Neural progenitor cell (in vitro differentiated cells): ENCODE measurements around the gene ACTC1. TPM values are rescaled to one million over a fixed set of nuclear protein-coding genes. Genes with fewer than 3 reads are reported as not detected.

Experiments
- DNase-seq: peaks from one replicate; pipeline ENCODE4 v3.0.0-alpha.2; 2016; ENCODE audit warnings: low spot score
- H2AFZ ChIP-seq: fragments of 200-600 bp; sonication (generic); replicated peaks from 2 replicates; pipeline ENCODE4 v1.6.1; 2016; ENCODE audit warnings: antibody characterized with exemption
- H3F3A ChIP-seq: fragments of 200-600 bp; sonication (generic); 2 replicates; pipeline ENCODE4 v1.6.1; 2016; ENCODE audit warnings: antibody characterized with exemption, low read depth
- H3K27ac ChIP-seq: fragments of 200-600 bp; sonication (generic); 2 replicates; pipeline ENCODE4 v1.5.1; 2016; ENCODE audit warnings: mild to moderate bottlenecking
- H3K27me3 ChIP-seq: fragments of 200-600 bp; sonication (generic); 2 replicates; pipeline ENCODE4 v1.6.1; 2016; ENCODE audit warnings: mild to moderate bottlenecking, moderate library complexity
- H3K36me3 ChIP-seq: fragments of 200-600 bp; sonication (generic); 2 replicates; pipeline ENCODE4 v1.5.1; 2016
- H3K4me1 ChIP-seq: fragments of 200-600 bp; sonication (generic); 2 replicates; pipeline ENCODE4 v1.6.1; 2016; ENCODE audit warnings: mixed run types
- H3K4me2 ChIP-seq: fragments of 200-600 bp; sonication (generic); 2 replicates; pipeline ENCODE4 v1.6.1; 2016
- H3K4me3 ChIP-seq: fragments of 200-600 bp; sonication (generic); 2 replicates; pipeline ENCODE4 v1.5.1; 2016
- H3K79me2 ChIP-seq: fragments of 200-600 bp; sonication (generic); 2 replicates; pipeline ENCODE4 v1.6.1; 2016; ENCODE audit warnings: low read depth
- H3K9ac ChIP-seq: fragments of 200-600 bp; sonication (generic); 2 replicates; pipeline ENCODE4 v1.6.1; 2016
- H3K9me3 ChIP-seq: fragments of 200-600 bp; sonication (generic); 2 replicates; pipeline ENCODE4 v1.5.1; 2016; ENCODE audit warnings: low read depth
- H4K20me1 ChIP-seq: fragments of 200-600 bp; sonication (generic); 2 replicates; pipeline ENCODE4 v1.6.1; 2016; ENCODE audit warnings: low read depth
- H3K27ac Mint-ChIP-seq: 3 replicates; pipeline ENCODE4 v1.8.0; 2021; ENCODE audit warnings: mixed read lengths
- H3K27me3 Mint-ChIP-seq: 2 replicates; pipeline ENCODE4 v1.8.0; 2022; ENCODE audit warnings: low read depth, mild to moderate bottlenecking, inconsistent platforms, moderate library complexity, mixed read lengths; ENCODE audit not compliant: insufficient read depth
- H3K36me3 Mint-ChIP-seq: 3 replicates; pipeline ENCODE4 v1.8.0; 2021; ENCODE audit warnings: mixed read lengths
- H3K4me1 Mint-ChIP-seq: 3 replicates; pipeline ENCODE4 v1.8.0; 2021; ENCODE audit warnings: mixed read lengths
- H3K4me3 Mint-ChIP-seq: 3 replicates; pipeline ENCODE4 v1.8.0; 2021; ENCODE audit warnings: mild to moderate bottlenecking, moderate library complexity, mixed read lengths
- H3K9me3 Mint-ChIP-seq: 3 replicates; pipeline ENCODE4 v1.8.0; 2020; ENCODE audit warnings: mixed read lengths
- CTCF ChIP-seq: fragments of 200-600 bp; sonication (generic); IDR thresholded peaks from 2 replicates; pipeline ENCODE4 v1.5.1; 2017; ENCODE audit warnings: antibody characterized with exemption, mild to moderate bottlenecking
- EZH2 ChIP-seq: fragments of 200-600 bp; sonication (generic); IDR thresholded peaks from 2 replicates; pipeline ENCODE4 v1.6.1; 2017; ENCODE audit warnings: antibody characterized with exemption, mild to moderate bottlenecking, moderate library complexity
- EZH2phosphoT487 ChIP-seq: fragments of 200-600 bp; sonication (generic); IDR thresholded peaks from 2 replicates; pipeline ENCODE4 v1.6.1; 2017; ENCODE audit warnings: antibody characterized with exemption
- total RNA-seq: library from RNA; depleted of rRNA; stranded (reverse); fragments of >200 nt; gene quantifications from 2 replicates; pipeline ENCODE4 v1.2.3, GENCODE V29; 2015; ENCODE audit warnings: low replicate concordance

The ACTC1 gene
- total RNA-seq, result 3.8 and 3.9 TPM in 2 replicates

DNA sequence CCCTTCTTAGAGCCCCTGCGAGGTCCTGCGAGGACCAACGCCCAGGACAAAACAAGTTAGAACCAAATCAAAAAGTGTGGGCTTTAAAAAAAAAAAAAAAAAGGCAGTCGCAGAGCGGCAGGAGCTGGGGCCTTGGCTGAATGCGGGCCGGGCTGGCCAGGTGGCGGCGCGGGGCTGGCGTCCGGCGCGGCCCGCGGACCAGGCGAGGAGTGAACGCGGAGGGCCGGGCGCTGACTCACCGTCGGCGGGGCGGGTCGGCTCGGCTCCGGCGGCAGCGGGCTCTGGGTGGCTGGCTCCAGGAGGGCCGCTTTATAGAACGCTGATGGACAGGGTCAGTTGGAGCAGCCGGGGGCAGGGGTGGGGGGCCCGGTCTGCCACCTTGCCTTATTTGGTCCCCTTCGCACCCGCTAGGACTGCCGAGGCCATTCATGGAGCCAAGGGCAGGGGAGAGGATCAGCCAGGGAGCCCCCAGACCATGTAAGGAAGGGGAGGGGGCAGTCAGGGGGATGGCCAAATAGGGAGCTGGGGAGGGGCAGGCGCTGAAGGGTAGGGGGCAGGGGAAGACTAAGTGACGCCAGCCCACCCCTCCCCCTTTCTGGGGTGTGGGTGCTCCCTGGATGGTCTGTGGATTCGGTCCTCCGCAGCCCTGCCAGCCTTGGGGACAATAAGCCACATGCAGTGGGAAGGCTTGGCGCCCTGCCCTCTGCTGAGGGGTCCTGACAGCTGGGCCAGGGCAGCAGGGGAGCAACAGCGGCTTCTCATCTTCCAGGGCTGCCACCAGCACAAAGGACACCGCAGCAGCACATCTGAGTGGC is at the start of gene ACTC1:
Gene ACTC1 (minus strand): TSS at position 283 of the 815 bp plus-strand sequence. CDS start 741 bp downstream, outside the sequence.
- H2AFZ ChIP-seq, result peak within 1 kb of the TSS; percentile 97

GRCh38 chr15:34841262-34841725 is 45.9 kb upstream of the ACTC1 start:
- no peaks in the 10 kb centered on the region for H3K36me3 Mint-ChIP-seq
- Histone ChIP-seq H3K27ac (no peak overlapping the region), H3K9ac (no peak overlapping the region), H3K4me1 (no peaks in the 10 kb centered on the region), H3F3A (no peaks in the 10 kb centered on the region), H4K20me1 (no peaks in the 10 kb centered on the region), H3K4me2 (no peak overlapping the region), H3K36me3 (no peaks in the 10 kb centered on the region), H2AFZ (no peak overlapping the region), H3K4me3 (no peak overlapping the region), H3K27me3 (no peaks in the 10 kb centered on the region), H3K79me2 (no peaks in the 10 kb centered on the region), H3K9me3 (no peaks in the 10 kb centered on the region)
- no peaks in the 10 kb centered on the region for H3K4me1 Mint-ChIP-seq
- no peak overlapping the region for H3K4me3 Mint-ChIP-seq
- H3K27me3 Mint-ChIP-seq, result no peaks in the 10 kb centered on the region
- DNase-seq, result no peak
- no peak overlapping the region for H3K27ac Mint-ChIP-seq
- TF ChIP-seq EZH2 (no peak), CTCF (no peak), EZH2phosphoT487 (no peak)
- no peaks in the 10 kb centered on the region for H3K9me3 Mint-ChIP-seq

More for the DNA sequence above, at the start of gene ACTC1:
- no peaks in the 10 kb centered on the region for H3K9me3 Mint-ChIP-seq
- Histone ChIP-seq H3K9ac (no peak within 1 kb of the TSS), H3F3A (no peaks in the 10 kb centered on the region), H3K4me2 (peak within 1 kb of the TSS; percentile 74), H3K9me3 (no peaks in the 10 kb centered on the region), H3K27ac (no peak within 1 kb of the TSS), H3K4me1 (peaks cover 23% of the 10 kb centered on the region), H3K36me3 (no peaks in the 10 kb centered on the region), H3K27me3 (peaks cover 32% of the 10 kb centered on the region), H3K4me3 (peak within 1 kb of the TSS; percentile 40), H3K79me2 (no peaks in the 10 kb centered on the region), H4K20me1 (no peaks in the 10 kb centered on the region)
- H3K4me1 Mint-ChIP-seq, result peaks cover 13% of the 10 kb centered on the region
- H3K27ac Mint-ChIP-seq, result no peak within 1 kb of the TSS
- no peaks in the 10 kb centered on the region for H3K36me3 Mint-ChIP-seq
- peak; percentile 74 for DNase-seq
- H3K4me3 Mint-ChIP-seq, result peak within 1 kb of the TSS; percentile 70
- TF ChIP-seq CTCF (peak; percentile 13), EZH2phosphoT487 (peak; percentile 46), EZH2 (peak; percentile 65)
- H3K27me3 Mint-ChIP-seq, result peaks cover 11% of the 10 kb centered on the region

DNA sequence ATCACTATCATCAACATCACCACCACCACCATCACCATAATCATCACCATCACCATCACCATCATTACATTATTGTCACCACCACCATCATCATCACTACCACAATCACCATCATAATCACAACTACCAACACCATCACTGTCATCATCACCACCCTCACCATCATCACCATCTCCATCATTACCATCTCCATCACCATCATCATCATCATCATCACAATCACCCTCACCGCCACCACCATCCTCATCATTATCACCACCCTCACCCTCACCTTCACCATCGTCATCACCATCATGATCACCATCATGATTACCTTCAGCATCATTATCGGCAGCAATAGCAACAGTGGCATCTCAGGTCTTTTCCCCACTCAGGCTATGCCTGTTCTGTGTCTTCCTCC is 42.9 kb upstream of the ACTC1 start:
- Histone ChIP-seq H3K4me2 (no peak overlapping the region), H2AFZ (no peak overlapping the region), H3K79me2 (no peaks in the 10 kb centered on the region), H3K9ac (no peak overlapping the region), H4K20me1 (no peaks in the 10 kb centered on the region), H3K9me3 (peaks cover 4% of the 10 kb centered on the region), H3K27me3 (no peaks in the 10 kb centered on the region), H3K4me3 (no peak overlapping the region), H3K27ac (no peak overlapping the region), H3K4me1 (no peaks in the 10 kb centered on the region), H3K36me3 (no peaks in the 10 kb centered on the region), H3F3A (no peaks in the 10 kb centered on the region)
- no peak for TF ChIP-seq EZH2phosphoT487
- TF ChIP-seq EZH2, result no peak
- TF ChIP-seq CTCF, result no peak
- H3K36me3 Mint-ChIP-seq, result no peaks in the 10 kb centered on the region
- H3K9me3 Mint-ChIP-seq, result peaks cover 10% of the 10 kb centered on the region
- no peak for DNase-seq
- H3K27me3 Mint-ChIP-seq, result no peaks in the 10 kb centered on the region
- H3K27ac Mint-ChIP-seq, result no peak overlapping the region
- no peak overlapping the region for H3K4me3 Mint-ChIP-seq
- no peaks in the 10 kb centered on the region for H3K4me1 Mint-ChIP-seq
